Thoracic aorta (tissue), 2 donors: ENCODE results near the gene SLC41A3. TPM values are rescaled to one million over a fixed set of nuclear protein-coding genes. Genes with fewer than 3 reads are reported as not detected.

Experiments
- ATAC-seq: fragments of 150-250 bp; one replicate; pipeline ENCODE4 v1.8.0; 2017; ENCODE audit warnings: low read depth; ENCODE audit not compliant: insufficient number of reproducible peaks, low FRiP score
- DNase-seq: peaks from one replicate; pipeline ENCODE4 v3.0.0-alpha.2; 2020; ENCODE audit warnings: low spot score
- H3K27ac ChIP-seq, 2 donors: fragments of 200-600 bp; sonication (generic); 1 replicate in 1 of 2; 2 replicates in 1 of 2; pipeline ENCODE4 v1.5.1; 2016; ENCODE audit warnings: mild to moderate bottlenecking in 2 of 2, moderate library complexity in 2 of 2
- H3K27me3 ChIP-seq: fragments of 200-600 bp; sonication (generic); replicated peaks from 2 replicates; pipeline ENCODE4 v1.6.0; 2016; ENCODE audit warnings: mild to moderate bottlenecking; ENCODE audit not compliant: insufficient read depth
- H3K36me3 ChIP-seq: fragments of 200-600 bp; sonication (generic); one replicate; pipeline ENCODE4 v1.5.1; 2016
- H3K4me1 ChIP-seq, 2 donors: fragments of 200-600 bp; sonication (generic); 1 replicate in 1 of 2; 2 replicates in 1 of 2; pipeline versions ENCODE4 v1.5.1 to v1.6.0; 2016; ENCODE audit warnings: low read depth in 2 of 2, mild to moderate bottlenecking in 1 of 2; ENCODE audit not compliant: control insufficient read depth in 1 of 2
- H3K4me3 ChIP-seq: fragments of 200-600 bp; sonication (generic); 2 replicates; pipeline ENCODE4 v1.5.1; 2016; ENCODE audit warnings: mild to moderate bottlenecking
- H3K9me3 ChIP-seq: fragments of 200-600 bp; sonication (generic); 2 replicates; pipeline ENCODE4 v1.5.1; 2016
- total RNA-seq, 2 donors: library from RNA; depleted of rRNA; stranded (reverse); fragments of >200 nt; gene quantifications; one replicate each; pipeline versions ENCODE4 v1.1.0 to v1.2.3, GENCODE V29; 2016
- TF ChIP-seq, protein P1 (sequence below): fragments of 200-600 bp; sonication (generic); IDR thresholded peaks from one replicate; pipeline ENCODE4 v1.5.1; 2019; ENCODE audit warnings: antibody characterized with exemption

The SLC41A3 gene
- total RNA-seq, 2 donors from 2014 or later, result 70.9 to 106 TPM

DNA sequence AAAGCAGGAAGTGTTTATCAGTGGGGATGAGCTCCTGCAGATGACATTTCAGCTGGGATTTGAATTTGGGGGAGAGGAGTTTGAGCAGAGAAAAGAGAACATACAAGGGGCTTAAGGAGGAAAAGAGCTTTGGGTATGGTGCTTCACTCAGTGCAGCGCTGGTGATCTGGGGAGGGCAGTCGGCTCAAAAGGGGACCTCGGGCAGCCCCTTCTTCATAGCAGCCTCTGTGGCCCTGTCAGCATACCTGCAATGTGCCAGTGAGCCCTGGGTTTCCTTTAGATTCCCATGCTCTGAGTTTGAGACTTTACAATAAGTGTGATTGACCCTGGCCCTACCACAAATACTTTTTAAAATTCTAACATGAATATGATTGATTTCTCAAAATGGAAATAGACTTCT is 74.7 kb downstream of the SLC41A3 start:
- ATAC-seq (no peak), DNase-seq (no peak)
- H3K27me3 ChIP-seq, result no peaks in the 10 kb centered on the region
- no peak overlapping the region for H3K4me3 ChIP-seq
- no peaks in the 10 kb centered on the region for H3K4me1 ChIP-seq
- H3K27ac ChIP-seq, result no peak overlapping the region
- H3K36me3 ChIP-seq, result peaks cover 43% of the 10 kb centered on the region
- TF ChIP-seq, protein P1, sequence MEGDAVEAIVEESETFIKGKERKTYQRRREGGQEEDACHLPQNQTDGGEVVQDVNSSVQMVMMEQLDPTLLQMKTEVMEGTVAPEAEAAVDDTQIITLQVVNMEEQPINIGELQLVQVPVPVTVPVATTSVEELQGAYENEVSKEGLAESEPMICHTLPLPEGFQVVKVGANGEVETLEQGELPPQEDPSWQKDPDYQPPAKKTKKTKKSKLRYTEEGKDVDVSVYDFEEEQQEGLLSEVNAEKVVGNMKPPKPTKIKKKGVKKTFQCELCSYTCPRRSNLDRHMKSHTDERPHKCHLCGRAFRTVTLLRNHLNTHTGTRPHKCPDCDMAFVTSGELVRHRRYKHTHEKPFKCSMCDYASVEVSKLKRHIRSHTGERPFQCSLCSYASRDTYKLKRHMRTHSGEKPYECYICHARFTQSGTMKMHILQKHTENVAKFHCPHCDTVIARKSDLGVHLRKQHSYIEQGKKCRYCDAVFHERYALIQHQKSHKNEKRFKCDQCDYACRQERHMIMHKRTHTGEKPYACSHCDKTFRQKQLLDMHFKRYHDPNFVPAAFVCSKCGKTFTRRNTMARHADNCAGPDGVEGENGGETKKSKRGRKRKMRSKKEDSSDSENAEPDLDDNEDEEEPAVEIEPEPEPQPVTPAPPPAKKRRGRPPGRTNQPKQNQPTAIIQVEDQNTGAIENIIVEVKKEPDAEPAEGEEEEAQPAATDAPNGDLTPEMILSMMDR, result no peak
- no peaks in the 10 kb centered on the region for H3K9me3 ChIP-seq

DNA sequence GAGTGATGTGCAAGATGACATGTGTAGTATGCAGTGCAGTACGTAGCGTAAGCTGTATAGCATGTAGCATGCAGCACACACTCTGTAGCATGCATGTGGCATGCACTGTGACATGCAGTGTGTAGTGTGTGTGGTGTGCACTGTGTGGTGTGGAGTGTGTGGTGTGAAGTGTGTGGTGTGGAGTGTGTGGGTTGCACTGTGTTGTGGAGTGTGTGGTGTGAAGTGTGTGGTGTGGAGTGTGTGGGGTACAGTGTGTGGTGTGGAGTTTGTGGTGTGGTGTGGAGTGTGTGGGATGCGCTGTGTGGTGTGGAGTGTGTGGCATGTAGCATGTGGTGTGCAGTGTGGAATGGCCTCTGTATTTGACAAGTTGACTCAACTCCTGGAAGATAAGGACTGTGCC is 75.7 kb downstream of the SLC41A3 start:
- H3K4me3 ChIP-seq, result no peak overlapping the region
- TF ChIP-seq, protein P1, result no peak
- no peaks in the 10 kb centered on the region for H3K9me3 ChIP-seq
- H3K4me1 ChIP-seq, result no peaks in the 10 kb centered on the region
- peaks cover 37% of the 10 kb centered on the region for H3K36me3 ChIP-seq
- DNase-seq (no peak), ATAC-seq (no peak)
- H3K27ac ChIP-seq, result no peak overlapping the region
- H3K27me3 ChIP-seq, result no peaks in the 10 kb centered on the region

DNA sequence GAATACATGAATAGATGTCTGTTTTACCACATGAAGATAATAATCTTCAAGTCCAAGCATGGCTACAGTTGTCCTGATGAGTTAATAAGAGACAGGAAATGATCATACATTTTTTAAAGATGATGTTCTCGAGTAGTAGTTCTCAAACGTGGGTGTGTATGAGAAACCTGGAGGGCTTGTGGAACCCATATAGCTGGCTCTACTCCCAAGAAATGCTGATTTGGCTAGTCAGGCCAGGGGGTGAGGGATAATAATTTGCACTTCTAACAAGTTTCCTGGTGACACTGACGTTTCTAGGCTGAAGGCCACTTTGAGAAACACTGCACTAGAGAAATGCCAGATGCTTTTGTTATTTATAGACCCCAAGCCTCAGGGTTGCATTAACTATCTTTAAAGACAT is 78.0 kb downstream of the SLC41A3 start:
- Histone ChIP-seq H3K27ac (no peak overlapping the region), H3K9me3 (no peaks in the 10 kb centered on the region), H3K36me3 (peaks cover 20% of the 10 kb centered on the region), H3K4me1 (no peaks in the 10 kb centered on the region), H3K4me3 (no peak overlapping the region), H3K27me3 (no peaks in the 10 kb centered on the region)
- DNase-seq (no peak), ATAC-seq (no peak)
- TF ChIP-seq, protein P1, result no peak

DNA sequence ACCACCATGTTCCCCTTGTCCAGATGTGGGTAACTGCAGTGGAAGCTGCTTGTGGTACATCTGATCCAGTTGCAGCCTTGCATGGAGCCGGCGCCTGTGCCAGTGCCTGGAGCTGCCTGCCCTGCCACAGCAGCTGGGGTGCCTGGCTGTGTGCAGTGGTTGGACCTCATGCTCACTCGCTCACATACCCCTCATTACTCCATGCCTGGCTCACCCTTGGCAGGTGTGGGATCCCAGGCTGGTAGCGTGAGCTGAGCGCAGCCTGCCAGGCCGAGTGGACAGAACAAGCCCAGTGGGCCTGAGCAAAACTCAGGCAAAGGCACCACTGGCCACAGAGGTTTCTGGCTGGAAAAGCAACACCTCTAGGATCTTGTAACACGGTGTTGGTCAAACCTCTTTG is 79.2 kb downstream of the SLC41A3 start:
- TF ChIP-seq, protein P1, result no peak
- peaks cover 16% of the 10 kb centered on the region for H3K36me3 ChIP-seq
- ATAC-seq (no peak), DNase-seq (no peak)
- H3K4me1 ChIP-seq, result no peaks in the 10 kb centered on the region
- H3K27ac ChIP-seq, result no peak overlapping the region
- no peaks in the 10 kb centered on the region for H3K9me3 ChIP-seq
- no peak overlapping the region for H3K4me3 ChIP-seq
- no peaks in the 10 kb centered on the region for H3K27me3 ChIP-seq

DNA sequence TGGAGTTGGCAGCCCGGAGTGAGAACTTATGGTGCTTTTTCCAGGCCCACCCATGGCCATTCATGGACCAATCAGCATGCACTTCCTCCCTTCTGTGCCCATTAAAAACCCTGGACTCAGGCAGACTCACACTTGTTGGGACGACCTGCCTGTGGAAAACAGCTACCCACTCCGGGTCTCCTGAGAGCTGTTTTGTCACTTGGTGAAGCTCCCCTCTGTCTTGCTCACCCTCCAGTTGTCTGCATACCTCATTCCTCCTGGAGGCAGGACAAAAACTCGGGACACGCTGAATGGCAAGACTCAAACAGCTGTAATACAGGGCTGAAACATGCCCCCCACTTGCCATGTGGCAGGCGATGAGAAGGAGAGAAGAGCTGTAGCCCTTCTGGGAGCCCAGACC is 79.7 kb downstream of the SLC41A3 start:
- no peak for DNase-seq
- no peak overlapping the region for H3K27ac ChIP-seq
- H3K36me3 ChIP-seq, result peaks cover 12% of the 10 kb centered on the region
- H3K4me3 ChIP-seq, result no peak overlapping the region
- no peaks in the 10 kb centered on the region for H3K9me3 ChIP-seq
- TF ChIP-seq, protein P1, result no peak
- H3K4me1 ChIP-seq, result no peaks in the 10 kb centered on the region
- H3K27me3 ChIP-seq, result no peaks in the 10 kb centered on the region
- ATAC-seq, result no peak
